GM19455 (cell line): ENCODE measurements around the gene BRAT1.

Experiments used
- ATAC-seq: cut with Tn5 transposase; IDR thresholded peaks from one replicate; pipeline ENCODE4 v1.9.1; 2021; ENCODE audit not compliant: unreplicated experiment

Gene BRAT1

DNA sequence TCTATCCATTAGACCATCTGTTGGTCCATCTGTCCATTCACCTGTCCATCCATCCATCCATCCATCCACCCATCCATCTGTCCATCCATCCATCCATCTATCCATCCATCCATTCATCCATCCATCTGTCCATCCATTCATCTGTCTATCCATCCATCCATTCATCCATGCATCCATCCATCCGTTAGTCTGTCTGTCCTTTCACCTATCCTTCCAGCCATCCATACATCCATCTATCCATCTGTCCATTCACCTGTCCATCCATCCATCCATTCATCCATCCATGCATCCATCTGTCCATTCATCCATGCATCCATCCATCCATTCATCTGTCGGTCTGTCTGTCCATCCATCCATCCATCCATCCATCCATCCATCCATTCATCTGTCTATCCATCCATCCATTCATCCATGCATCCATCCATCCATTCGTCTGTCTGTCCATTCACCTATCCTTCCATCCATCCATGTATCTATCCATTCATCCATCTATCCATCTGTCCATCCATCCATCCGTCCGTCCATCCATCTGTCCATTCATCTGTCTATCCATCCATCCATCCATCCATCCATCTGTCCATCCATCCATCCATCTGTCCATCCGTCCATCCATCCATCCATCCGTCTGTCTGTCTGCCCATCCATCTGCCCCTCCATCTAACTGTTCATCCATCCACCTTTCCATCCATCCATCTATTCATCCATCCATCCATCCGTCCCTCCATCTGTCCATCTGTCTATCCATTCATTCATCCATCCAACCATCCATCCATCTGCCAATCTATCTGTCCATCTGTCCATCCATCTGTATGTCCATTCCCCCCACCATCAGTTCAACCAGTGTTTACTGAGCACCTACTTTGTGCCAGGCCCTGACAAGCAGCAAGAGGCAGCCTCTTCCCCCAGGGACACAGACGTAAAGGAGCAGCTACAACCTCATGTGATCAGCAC is 40.6 kb downstream of the BRAT1 start:
- ATAC-seq: no peak

DNA sequence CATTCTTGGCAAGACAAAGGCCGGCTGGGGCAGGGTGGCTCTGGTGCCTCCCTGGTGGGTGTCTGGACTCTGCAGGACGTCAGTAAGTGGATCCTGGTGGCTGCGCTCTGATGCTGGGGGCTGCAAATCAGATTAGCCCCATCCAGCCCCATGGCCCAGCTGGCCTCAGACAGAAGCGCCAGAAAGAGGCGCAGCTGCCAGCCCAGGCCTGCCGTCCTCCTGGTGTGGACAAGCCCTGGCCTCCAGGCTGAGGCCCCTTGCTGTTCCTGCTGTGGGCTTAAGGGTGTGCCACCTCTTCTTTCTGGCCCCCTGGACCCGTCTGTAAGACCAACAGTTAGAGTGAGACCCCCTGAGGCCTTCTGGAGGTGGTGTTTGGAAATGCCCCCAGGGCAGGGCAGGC is 41.6 kb downstream of the BRAT1 start:
- ATAC-seq: no peak

GRCh38 chr7:2512713-2513112 is 42.6 kb downstream of the BRAT1 start:
- ATAC-seq: no peak

- no peak for ATAC-seq
These were observed 43.1 kb downstream of the BRAT1 start for GRCh38 chr7:2512179-2512661.

GRCh38 chr7:2511769-2512168 is 43.6 kb downstream of the BRAT1 start:
- ATAC-seq: no peak

DNA sequence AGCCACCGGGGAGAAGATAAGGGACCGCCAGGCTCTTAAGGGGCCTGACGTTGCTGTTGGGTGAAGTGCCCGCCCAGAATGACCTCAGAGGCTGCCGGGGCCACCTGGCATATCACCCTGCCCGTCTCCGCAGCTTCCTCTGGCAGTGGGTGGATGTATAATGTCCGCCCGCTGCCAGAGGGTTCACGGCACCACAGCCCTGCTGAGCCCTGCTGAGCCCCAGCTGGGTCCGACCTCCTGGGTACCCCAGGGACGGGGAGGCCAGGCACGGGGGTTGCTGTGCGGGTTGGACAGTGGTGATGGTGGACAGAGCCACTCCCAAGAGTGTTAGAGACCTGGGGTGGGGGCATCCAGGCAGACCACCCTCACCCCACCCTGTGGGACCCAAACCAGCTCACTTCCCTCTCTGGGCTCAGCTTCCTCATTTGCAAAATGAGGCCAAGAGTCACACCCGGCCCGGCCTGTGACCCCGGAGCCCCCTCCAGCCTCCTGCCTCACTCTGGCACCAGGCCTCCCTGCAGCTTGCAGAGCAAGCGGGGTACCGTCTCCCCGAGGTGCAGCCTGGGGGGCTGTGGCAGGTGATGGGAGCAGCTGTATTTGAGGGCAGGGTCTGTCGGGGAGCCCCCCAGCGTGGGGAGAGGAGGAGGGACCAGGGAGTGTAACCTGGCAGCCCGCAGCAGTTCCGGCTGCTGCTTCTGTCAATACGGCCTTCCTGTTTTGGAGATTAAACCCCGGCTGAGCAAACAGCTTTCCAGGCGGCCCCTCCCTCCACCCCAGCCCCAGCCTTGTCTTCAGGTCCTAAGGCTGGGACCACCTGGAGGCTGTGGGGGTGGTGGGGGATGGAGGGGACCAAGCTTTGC is 44.2 kb downstream of the BRAT1 start:
- no peak for ATAC-seq

DNA sequence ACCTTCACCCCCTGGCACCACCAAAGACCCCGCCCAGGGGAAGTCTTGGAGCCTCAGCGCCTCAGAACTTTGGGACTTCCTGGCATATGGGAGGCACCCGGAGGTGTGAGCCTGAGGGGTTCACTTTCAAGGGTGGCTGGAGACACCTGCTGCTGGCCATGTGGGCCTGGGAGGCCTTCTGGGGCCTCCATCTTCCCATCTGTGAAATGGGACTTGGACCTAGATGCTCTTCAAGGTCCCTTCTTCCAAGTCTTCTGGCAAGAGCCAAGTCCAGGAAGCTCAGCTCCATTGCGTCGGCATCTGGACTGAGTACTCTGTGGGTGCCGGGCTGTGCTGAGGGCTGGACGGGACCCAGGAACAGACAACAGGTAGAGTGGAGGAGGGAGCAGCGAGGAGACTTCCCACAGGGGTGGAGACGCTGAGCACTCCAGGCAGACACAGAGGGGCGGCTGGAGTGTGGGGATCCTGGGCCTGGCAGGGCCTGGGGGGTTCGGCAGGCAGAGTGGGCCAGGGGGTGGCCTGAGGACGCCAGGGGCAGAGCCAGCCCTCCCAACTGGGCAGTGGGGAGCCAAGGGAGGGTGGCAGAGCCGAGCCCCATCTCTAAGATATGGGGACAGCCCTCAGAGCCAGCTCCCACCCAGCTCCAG is 45.1 kb downstream of the BRAT1 start:
- ATAC-seq: no peak

GRCh38 chr7:2509298-2509906 is 45.9 kb downstream of the BRAT1 start:
- ATAC-seq: no peak

- ATAC-seq: no peak
These were observed 46.8 kb downstream of the BRAT1 start for GRCh38 chr7:2508327-2509215.

DNA sequence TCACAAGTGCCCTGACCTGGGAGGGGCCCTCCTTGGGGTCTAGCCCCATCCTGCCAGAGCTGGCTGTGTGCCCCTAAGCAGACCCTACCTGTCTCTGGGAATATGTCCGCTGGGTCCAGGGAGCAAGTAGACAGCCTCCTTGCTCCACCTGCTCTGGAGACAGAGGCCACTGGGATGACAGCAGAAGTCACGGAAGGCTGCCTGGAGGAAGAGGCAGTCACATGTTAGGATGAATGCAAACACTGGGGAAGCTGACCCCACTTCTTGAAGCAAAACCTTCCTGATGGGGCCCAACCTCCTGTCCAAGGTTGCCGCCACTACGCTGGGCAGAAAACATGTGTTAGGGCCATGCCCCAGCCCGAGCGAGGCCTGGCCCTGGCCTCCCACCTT is 47.4 kb downstream of the BRAT1 start:
- no peak for ATAC-seq

- no peak for ATAC-seq
These were observed 48.0 kb downstream of the BRAT1 start for GRCh38 chr7:2507208-2507916.

GRCh38 chr7:2505401-2505800 is 49.9 kb downstream of the BRAT1 start:
- no peak for ATAC-seq

DNA sequence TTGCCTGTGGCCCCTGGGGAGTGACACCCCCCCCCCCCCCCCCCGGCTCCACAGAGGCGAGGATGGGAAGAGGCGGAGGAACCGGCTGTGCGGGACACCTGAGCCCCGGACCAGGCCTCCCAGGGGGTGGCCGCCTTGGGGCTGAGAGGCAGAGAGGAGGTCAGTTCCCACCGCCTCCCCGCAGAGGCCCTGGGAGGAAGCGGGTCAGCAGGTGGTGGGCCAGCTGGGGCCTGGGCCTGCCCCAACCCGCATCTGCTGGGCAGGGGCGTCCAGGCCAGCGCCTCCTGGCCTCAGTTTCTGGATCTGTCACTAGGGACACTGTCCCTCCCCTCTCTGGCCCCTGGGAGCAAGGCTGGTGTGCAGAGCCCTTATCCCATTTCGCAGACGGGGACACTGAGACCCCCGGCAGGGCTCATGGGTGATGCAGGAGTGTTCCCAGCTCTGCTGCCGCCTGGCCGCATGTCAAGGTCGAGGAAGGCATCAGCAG is 50.4 kb downstream of the BRAT1 start:
- no peak for ATAC-seq

DNA sequence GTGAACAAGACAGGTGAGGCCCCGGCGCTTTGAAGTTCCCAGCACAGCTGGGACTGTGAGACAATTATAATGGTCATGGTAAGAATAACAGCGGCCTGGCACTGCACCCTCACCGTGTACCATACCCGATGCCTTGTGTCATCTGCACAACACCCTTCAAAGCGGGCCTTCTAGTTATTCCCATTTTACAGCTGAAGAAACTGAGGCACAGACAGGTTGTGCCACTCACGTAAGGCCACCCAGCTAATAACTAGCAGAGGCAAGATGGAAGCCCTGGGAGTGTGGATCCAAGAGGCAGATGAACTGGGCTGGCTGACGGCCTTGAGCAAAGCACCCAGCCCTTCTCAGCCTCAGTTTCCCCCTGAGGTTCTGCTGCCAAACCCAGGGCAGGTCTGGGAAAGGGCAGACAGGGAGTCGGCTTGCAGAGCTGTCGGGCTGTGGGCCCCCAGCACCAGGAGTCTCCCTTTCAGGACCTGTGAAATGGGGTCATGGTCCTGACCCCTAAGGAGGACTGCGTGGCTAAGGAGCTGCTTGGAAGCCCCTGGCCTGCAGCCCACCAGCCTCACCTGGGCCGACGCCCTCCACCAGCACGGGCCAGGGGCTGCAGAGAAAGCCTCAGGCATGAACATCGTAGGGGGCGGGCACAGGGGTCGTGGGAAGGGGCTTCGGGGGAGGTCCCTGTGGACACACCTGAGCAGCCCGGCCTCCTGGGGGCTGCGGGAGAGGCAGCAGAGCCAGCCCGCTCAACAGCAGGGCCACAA is 51.0 kb downstream of the BRAT1 start:
- no peak for ATAC-seq

DNA sequence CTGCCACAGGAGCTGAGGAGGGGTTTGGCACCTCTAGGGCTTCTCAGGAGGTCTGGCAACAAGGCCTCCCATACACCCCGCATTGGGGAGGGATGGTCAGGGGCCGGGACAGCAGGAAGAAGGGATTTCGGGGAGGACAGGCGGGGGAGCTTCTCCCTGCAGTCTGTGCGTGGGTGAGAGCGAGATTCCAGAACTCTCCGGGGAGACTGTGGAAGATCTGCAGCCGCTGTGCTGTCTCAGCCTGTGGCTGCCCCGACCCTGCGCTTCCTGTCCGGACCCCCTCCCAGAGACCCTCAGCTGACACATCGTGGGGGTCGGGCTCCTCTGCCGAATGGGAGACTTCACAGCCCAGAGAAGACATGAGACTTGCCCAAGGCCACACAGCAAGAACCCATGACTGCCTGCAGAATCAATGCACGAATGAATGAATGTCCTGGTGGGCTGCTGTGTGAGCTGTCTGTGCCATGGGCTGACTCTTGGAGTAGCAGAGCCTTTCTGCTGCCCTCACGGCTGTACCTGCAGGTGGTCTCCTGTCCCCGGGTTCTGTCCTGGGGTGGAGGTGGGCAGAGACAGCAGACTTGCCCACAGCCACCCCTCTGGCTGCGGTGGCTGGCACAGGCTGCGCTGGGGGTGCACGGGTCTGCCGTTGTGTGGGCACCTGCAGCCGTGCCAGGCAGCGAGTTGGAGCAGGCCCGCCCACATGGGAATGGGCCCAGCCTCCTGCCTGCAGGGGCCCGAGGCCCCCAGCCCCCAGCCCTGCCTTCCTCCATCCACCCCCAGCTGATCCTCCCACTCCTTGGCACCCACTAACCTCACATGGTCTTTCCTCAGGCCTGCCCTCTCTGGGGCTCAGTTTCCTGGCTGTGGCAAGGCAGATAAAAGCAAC is 52.0 kb downstream of the BRAT1 start:
- no peak for ATAC-seq

- ATAC-seq: no peak
These were observed 52.7 kb downstream of the BRAT1 start for GRCh38 chr7:2502647-2502966.

GRCh38 chr7:2501947-2502646 is 53.2 kb downstream of the BRAT1 start:
- no peak for ATAC-seq
